Kidney (tissue), 14 donors: Measurements from ENCODE around the gene TRIM66. TPM values are rescaled to one million over a fixed set of nuclear protein-coding genes. Genes with fewer than 3 reads are reported as not detected.

Source experiments
- DNase-seq, 5 donors: peaks; one replicate each; pipeline ENCODE4 v3.0.0-alpha.2; 2013 to 2020
- FAIRE-seq: peaks from 2 replicates; lab custom pipeline; 2012; peaks lifted over from hg19 to GRCh38; lab: Jason Lieb, UNC
- H3K27ac ChIP-seq, 2 donors: one replicate each; pipeline ENCODE4 v1.7.0; 2013; ENCODE audit warnings: low read depth in 2 of 2, low read length in 2 of 2, inconsistent platforms in 1 of 2
- H3K27me3 ChIP-seq: one replicate; pipeline ENCODE4 v1.7.1; 2013; ENCODE audit warnings: low read length, inconsistent platforms; ENCODE audit not compliant: control insufficient read depth, insufficient read depth
- H3K36me3 ChIP-seq, 3 donors: one replicate each; pipeline versions ENCODE4 v1.7.0 to v1.7.1; 2013; ENCODE audit warnings: low read length in 3 of 3, control low read depth in 1 of 3, inconsistent platforms in 1 of 3; ENCODE audit not compliant: insufficient read depth in 3 of 3, control insufficient read depth in 2 of 3
- H3K4me1 ChIP-seq, 3 donors: one replicate each; pipeline versions ENCODE4 v1.7.0 to v1.7.1; 2013; ENCODE audit warnings: low read length in 3 of 3, inconsistent platforms in 1 of 3, low read depth in 1 of 3; ENCODE audit not compliant: control insufficient read depth in 2 of 3, insufficient read depth in 2 of 3
- H3K4me3 ChIP-seq, 3 donors: one replicate each; pipeline versions ENCODE4 v1.7.0 to v1.8.1; 2013; ENCODE audit warnings: low read length in 3 of 3, control low read depth in 1 of 3, inconsistent platforms in 1 of 3
- H3K9ac ChIP-seq, 3 donors: one replicate each; pipeline versions ENCODE4 v1.7.0 to v1.7.1; 2013; ENCODE audit warnings: low read length in 3 of 3, control low read depth in 1 of 3, inconsistent platforms in 1 of 3
- H3K9me3 ChIP-seq, 3 donors: one replicate each; pipeline versions ENCODE4 v1.7.0 to v1.7.1; 2013; ENCODE audit warnings: low read length in 3 of 3, control low read depth in 1 of 3, inconsistent platforms in 1 of 3; ENCODE audit not compliant: control insufficient read depth in 2 of 3, insufficient read depth in 1 of 3
- CTCF ChIP-seq: IDR thresholded peaks from 3 replicates; pipeline ENCODE4 v1.5.1; 2012; ENCODE audit warnings: mild to moderate bottlenecking, moderate library complexity, borderline replicate concordance; ENCODE audit not compliant: insufficient read depth; ENCODE audit errors: extremely low read depth
- intact Hi-C: fragments of 100-400 bp; cut with DNase I; formaldehyde crosslinking; loops from one replicate; pipeline ENCODE4 v1.11.1; 2022
- polyA plus RNA-seq: library from polyadenylated mRNA; stranded (reverse); fragments of 350-450 nt; fragmentation: Illumina TruSeq; extraction: RNeasy Lipid Tissue Mini Kit (QIAGEN cat#74804); gene quantifications from one replicate; pipeline ENCODE4 v1.2.3, GENCODE V29; 2014; ENCODE audit warnings: low read depth, low replicate concordance; ENCODE audit not compliant: insufficient read depth
- total RNA-seq: library from RNA; stranded (reverse); fragmentation: NEBNext Ultra II Directional; extraction: Animal tissue kit (Norgen Biotek cat#: 25700); gene quantifications from one replicate; pipeline ENCODE4 v1.2.1, GENCODE V29; 2021
- donor health status: control.
- donor health status: control.
- donor health status: control.
- donor health status: control.
- donor health status: control.
- donor health status: DM: yes; HTN: yes; CAD: no.
- donor health status: Normal renal cell carcinoma (clear cell type).

Gene TRIM66
- total and polyA plus RNA-seq, 2 donors from 2014 or later: 1.4 to 25.7 TPM

GRCh38 chr11:8697054-8697453 lies 14.6 kb upstream of the TRIM66 start:
- no peak for FAIRE-seq
- H3K4me3 ChIP-seq: no peak overlapping the region
- intact Hi-C loops: no loop called here
- peaks cover 6 to 26% (median 20%) of the 10 kb centered on the region in 3 donors for H3K36me3 ChIP-seq
- no peaks in the 10 kb centered on the region for H3K27me3 ChIP-seq
- no peaks in the 10 kb centered on the region for H3K9me3 ChIP-seq
- DNase-seq: no peak
- no peak overlapping the region for H3K27ac ChIP-seq
- TF ChIP-seq CTCF: no peak
- peaks cover 0 to 2% (median 0%) of the 10 kb centered on the region in 3 donors for H3K4me1 ChIP-seq
- H3K9ac ChIP-seq: no peak overlapping the region

DNA sequence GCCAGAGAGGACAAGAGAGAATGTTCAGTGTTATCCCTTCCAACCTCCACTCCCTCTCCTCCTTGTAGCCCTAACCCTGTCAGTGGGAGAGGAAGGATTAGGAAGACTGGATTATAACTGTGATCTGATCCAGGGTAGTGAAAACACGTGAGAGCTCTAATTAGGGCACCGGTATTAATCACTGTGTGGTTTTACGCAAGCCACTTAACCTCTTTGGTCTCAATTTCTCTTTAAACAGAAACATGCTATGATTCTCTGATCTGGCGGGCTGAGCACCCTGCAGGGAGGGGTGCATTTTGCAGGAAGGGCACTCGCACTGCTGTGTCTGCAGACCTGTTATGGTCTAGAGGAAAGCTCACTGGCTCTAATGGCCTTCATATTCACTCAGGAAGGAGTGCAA lies 11.7 kb upstream of the TRIM66 start:
- no peak for TF ChIP-seq CTCF
- DNase-seq (peak in 1 of 5 donors; percentile 23), FAIRE-seq (no peak)
- no peak overlapping the region for H3K4me3 ChIP-seq
- peaks cover 6 to 26% (median 20%) of the 10 kb centered on the region in 3 donors for H3K36me3 ChIP-seq
- H3K4me1 ChIP-seq: no peaks in the 10 kb centered on the region
- no peak overlapping the region for H3K9ac ChIP-seq
- H3K27me3 ChIP-seq: no peaks in the 10 kb centered on the region
- no peaks in the 10 kb centered on the region for H3K9me3 ChIP-seq
- H3K27ac ChIP-seq: no peak overlapping the region
- intact Hi-C loops: no loop called here

DNA sequence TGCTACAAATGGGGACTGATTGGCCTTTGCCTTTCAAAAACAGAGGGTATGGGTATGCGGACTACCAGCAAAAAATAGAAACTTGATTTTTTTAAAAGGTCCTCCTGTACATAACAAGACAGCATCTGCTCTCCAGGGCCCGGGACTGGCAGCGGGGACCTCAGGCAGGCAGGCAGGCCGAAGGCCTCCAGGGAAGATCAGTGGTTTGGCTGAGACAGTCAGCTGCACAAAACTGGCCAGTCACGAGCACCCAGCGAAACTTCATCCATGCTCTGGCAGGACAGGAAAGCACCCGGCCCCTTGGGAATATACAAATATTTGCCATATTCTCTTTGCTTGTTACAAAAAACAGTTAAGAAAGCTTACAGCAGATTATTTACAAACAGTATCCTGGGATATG lies 11.1 kb upstream of the TRIM66 start:
- H3K4me1 ChIP-seq: no peaks in the 10 kb centered on the region
- H3K27ac ChIP-seq: no peak overlapping the region
- intact Hi-C loops: no loop called here

More for the DNA sequence above, 11.1 kb upstream of the TRIM66 start:
- H3K9me3 ChIP-seq: no peaks in the 10 kb centered on the region
- peak in 1 of 5 donors; percentile 48 for DNase-seq
- peaks cover 6 to 26% (median 18%) of the 10 kb centered on the region in 3 donors for H3K36me3 ChIP-seq
- no peak for FAIRE-seq
- H3K4me3 ChIP-seq: no peak overlapping the region
- no peaks in the 10 kb centered on the region for H3K27me3 ChIP-seq
- H3K9ac ChIP-seq: no peak overlapping the region
- no peak for TF ChIP-seq CTCF
